ENCODE measurements around the gene SPRN. TPM values are rescaled to one million over a fixed set of nuclear protein-coding genes. Genes with fewer than 3 reads are reported as not detected.

Gene SPRN
- total RNA-seq, 1 donor from 2014 or later: 0.28 TPM

- no peak for TF ChIP-seq CTCF (IDR thresholded peaks at IDR 0.05; ENCODE audit: unreplicated experiment)
- Mint-ChIP-seq H3K36me3 (ENCODE audit: low read depth, unreplicated experiment) (peaks cover 40% of the 10 kb centered on the region), H3K27ac (ENCODE audit: unreplicated experiment) (no peak overlapping the region), H3K27me3 (ENCODE audit: unreplicated experiment) (peaks cover 12% of the 10 kb centered on the region), H3K9me3 (ENCODE audit: unreplicated experiment) (no peaks in the 10 kb centered on the region), H3K4me1 (ENCODE audit: unreplicated experiment) (peaks cover 15% of the 10 kb centered on the region), H3K4me3 (ENCODE audit: unreplicated experiment) (peak overlapping the region; percentile 51)
- no peak for DNase-seq (ENCODE audit: low spot score)
These were observed 26.5 kb downstream of the SPRN start for GRCh38 chr10:133397938-133398337.

GRCh38 chr10:133396035-133396624, 28.3 kb downstream of the SPRN start:
- DNase-seq (ENCODE audit: low spot score): no peak

DNA sequence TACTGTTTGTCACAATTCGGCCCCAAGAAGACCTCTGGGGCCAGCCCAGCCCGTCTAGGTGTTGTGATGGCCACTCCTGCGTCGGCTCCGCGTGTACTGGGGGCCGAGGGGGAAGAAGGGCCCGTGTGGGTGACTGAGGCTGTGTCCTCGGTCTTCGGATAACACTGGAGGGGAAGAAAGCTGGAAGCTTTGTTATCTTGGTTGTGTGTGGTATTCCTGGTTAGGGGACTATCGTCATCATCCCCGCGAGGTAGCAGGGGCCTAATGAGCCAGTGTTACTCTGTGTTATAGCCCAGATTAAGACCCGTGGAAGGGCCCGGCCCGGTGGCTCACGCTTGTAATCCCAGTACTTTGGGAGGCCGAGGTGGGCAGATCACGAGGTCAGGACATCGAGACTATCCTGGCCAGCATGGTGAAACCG, 29.6 kb downstream of the SPRN start:
- Mint-ChIP-seq H3K4me1 (ENCODE audit: unreplicated experiment) (peaks cover 22% of the 10 kb centered on the region), H3K4me3 (ENCODE audit: unreplicated experiment) (peak overlapping the region; percentile 96), H3K36me3 (ENCODE audit: low read depth, unreplicated experiment) (peaks cover 26% of the 10 kb centered on the region), H3K9me3 (ENCODE audit: unreplicated experiment) (no peaks in the 10 kb centered on the region), H3K27ac (ENCODE audit: unreplicated experiment) (peak overlapping the region; percentile 92), H3K27me3 (ENCODE audit: unreplicated experiment) (peaks cover 12% of the 10 kb centered on the region)
- TF ChIP-seq CTCF (IDR thresholded peaks at IDR 0.05; ENCODE audit: unreplicated experiment): no peak
- DNase-seq (ENCODE audit: low spot score): no peak

More at GRCh38 chr10:133396035-133396624, 28.3 kb downstream of the SPRN start:
- Mint-ChIP-seq H3K4me1 (ENCODE audit: unreplicated experiment) (peaks cover 14% of the 10 kb centered on the region), H3K36me3 (ENCODE audit: low read depth, unreplicated experiment) (peaks cover 33% of the 10 kb centered on the region), H3K27me3 (ENCODE audit: unreplicated experiment) (peaks cover 12% of the 10 kb centered on the region), H3K4me3 (ENCODE audit: unreplicated experiment) (peak overlapping the region; percentile 80), H3K27ac (ENCODE audit: unreplicated experiment) (no peak overlapping the region), H3K9me3 (ENCODE audit: unreplicated experiment) (no peaks in the 10 kb centered on the region)
- TF ChIP-seq CTCF (IDR thresholded peaks at IDR 0.05; ENCODE audit: unreplicated experiment): no peak

DNA sequence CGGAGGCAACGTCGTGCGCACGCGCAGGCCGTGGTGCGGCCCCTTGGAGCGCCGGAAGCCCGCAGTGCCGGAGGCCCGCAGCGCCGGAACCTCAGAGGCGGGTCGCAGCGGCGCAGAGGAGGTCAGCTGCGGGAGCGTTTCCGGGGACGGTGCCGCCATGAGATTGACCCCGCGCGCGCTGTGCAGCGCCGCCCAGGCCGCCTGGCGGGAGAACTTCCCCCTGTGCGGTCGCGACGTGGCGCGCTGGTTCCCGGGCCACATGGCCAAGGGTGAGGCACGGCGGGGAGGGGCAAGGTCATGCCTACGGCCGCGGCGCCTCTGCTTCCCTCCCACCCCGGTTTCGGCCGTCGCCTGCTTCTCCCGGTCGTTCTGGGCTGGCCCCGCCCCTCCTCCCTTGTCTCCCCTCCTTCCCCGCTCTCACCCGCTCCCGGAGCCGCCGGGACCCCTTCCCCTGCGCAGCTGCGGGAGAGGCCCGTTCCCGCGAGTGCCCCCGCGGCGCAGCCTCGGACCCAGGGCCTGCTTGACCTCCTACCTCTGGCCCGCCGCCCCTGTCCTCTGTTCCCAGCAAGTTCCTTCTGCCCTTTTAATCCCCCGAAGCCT, 30.3 kb downstream of the SPRN start, which contains the start of gene MTG1:
MTG1 (plus strand) TSS at position 94 of the 600 bp plus-strand sequence; CDS start at position 158, 64 bp downstream.
- Mint-ChIP-seq H3K27ac (ENCODE audit: unreplicated experiment) (peak within 1 kb of the TSS; percentile 92), H3K27me3 (ENCODE audit: unreplicated experiment) (peaks cover 12% of the 10 kb centered on the region), H3K4me1 (ENCODE audit: unreplicated experiment) (peaks cover 22% of the 10 kb centered on the region), H3K9me3 (ENCODE audit: unreplicated experiment) (no peaks in the 10 kb centered on the region), H3K4me3 (ENCODE audit: unreplicated experiment) (peak within 1 kb of the TSS; percentile 96), H3K36me3 (ENCODE audit: low read depth, unreplicated experiment) (peaks cover 22% of the 10 kb centered on the region)
- no peak for TF ChIP-seq CTCF (IDR thresholded peaks at IDR 0.05; ENCODE audit: unreplicated experiment)
- DNase-seq (ENCODE audit: low spot score): peak; percentile 61

Data from endothelial cell (in vitro differentiated cells).